ENCODE results near the gene SPRED2.

Gene SPRED2

GRCh38 chr2:65442420-65443020, 10.1 kb upstream of the SPRED2 start:
- no peak for DNase-seq (ENCODE audit: low read depth in 3 of 3)

GRCh38 chr2:65438137-65438899, 5.9 kb upstream of the SPRED2 start:
- DNase-seq (ENCODE audit: low read depth in 3 of 3), result no peak

GRCh38 chr2:65437392-65438135, 5.2 kb upstream of the SPRED2 start:
- no peak for DNase-seq (ENCODE audit: low read depth in 3 of 3)

- peak in 2 of 3 donors; percentile 30 for DNase-seq (ENCODE audit: low read depth in 3 of 3)
Observed at GRCh38 chr2:65436824-65437221, 4.4 kb upstream of the SPRED2 start.

GRCh38 chr2:65436169-65436823, 3.9 kb upstream of the SPRED2 start:
- peak in 1 of 3 donors; percentile 20 for DNase-seq (ENCODE audit: low read depth in 3 of 3)

- DNase-seq (ENCODE audit: low read depth in 3 of 3), result peak in 2 of 3 donors; percentile 18 to 23
Observed at GRCh38 chr2:65435625-65436168, 3.3 kb upstream of the SPRED2 start.

GRCh38 chr2:65434592-65435241, 2.3 kb upstream of the SPRED2 start:
- DNase-seq (ENCODE audit: low read depth in 3 of 3), result no peak

GRCh38 chr2:65431421-65432226, 775 bp downstream of the SPRED2 start:
- peak in 2 of 3 donors; percentile 8 to 16 for DNase-seq (ENCODE audit: low read depth in 3 of 3)

- peak; percentile 14 to 52 (median 42) for DNase-seq (ENCODE audit: low read depth in 3 of 3)
Observed at GRCh38 chr2:65430603-65431420, 1.6 kb downstream of the SPRED2 start.

GRCh38 chr2:65429786-65430602, 2.4 kb downstream of the SPRED2 start:
- DNase-seq (ENCODE audit: low read depth in 3 of 3), result no peak

GRCh38 chr2:65427532-65427931, 4.9 kb downstream of the SPRED2 start:
- no peak for DNase-seq (ENCODE audit: low read depth in 3 of 3)

GRCh38 chr2:65425276-65425675, 7.1 kb downstream of the SPRED2 start:
- no peak for DNase-seq (ENCODE audit: low read depth in 3 of 3)

GRCh38 chr2:65424391-65424790, 8.0 kb downstream of the SPRED2 start:
- DNase-seq (ENCODE audit: low read depth in 3 of 3), result no peak

- no peak for DNase-seq (ENCODE audit: low read depth in 3 of 3)
Observed at GRCh38 chr2:65421432-65421748, 11.0 kb downstream of the SPRED2 start.

GRCh38 chr2:65420712-65421431, 11.5 kb downstream of the SPRED2 start:
- DNase-seq (ENCODE audit: low read depth in 3 of 3), result no peak

- no peak for DNase-seq (ENCODE audit: low read depth in 3 of 3)
Observed at GRCh38 chr2:65417509-65418085, 14.8 kb downstream of the SPRED2 start.

GRCh38 chr2:65416945-65417344, 15.5 kb downstream of the SPRED2 start:
- no peak for DNase-seq (ENCODE audit: low read depth in 3 of 3)

- DNase-seq (ENCODE audit: low read depth in 3 of 3), result no peak
Observed at GRCh38 chr2:65416321-65416720, 16.1 kb downstream of the SPRED2 start.

All from stimulated activated CD4-positive, alpha-beta T cell treated with anti-CD3 and anti-CD28 coated beads, TNF-alpha, amount 100 ng/mL, for 48 hours (primary cell).